NCI-H526 treated with DMSO at 0.1 percent for 48 hours (cell line): ENCODE results near the gene SPACA4.
A peak's percentile ranks its signal among the peaks of the same experiment; 100 is the strongest.

Experiments
- DNase-seq: peaks from one replicate; lab custom pipeline; 2025; lab: John Stamatoyannopoulos, UW

Gene SPACA4

GRCh38 chr19:48634424-48635262 lies 28.1 kb downstream of the SPACA4 start:
- peak; percentile 88 for DNase-seq

DNA sequence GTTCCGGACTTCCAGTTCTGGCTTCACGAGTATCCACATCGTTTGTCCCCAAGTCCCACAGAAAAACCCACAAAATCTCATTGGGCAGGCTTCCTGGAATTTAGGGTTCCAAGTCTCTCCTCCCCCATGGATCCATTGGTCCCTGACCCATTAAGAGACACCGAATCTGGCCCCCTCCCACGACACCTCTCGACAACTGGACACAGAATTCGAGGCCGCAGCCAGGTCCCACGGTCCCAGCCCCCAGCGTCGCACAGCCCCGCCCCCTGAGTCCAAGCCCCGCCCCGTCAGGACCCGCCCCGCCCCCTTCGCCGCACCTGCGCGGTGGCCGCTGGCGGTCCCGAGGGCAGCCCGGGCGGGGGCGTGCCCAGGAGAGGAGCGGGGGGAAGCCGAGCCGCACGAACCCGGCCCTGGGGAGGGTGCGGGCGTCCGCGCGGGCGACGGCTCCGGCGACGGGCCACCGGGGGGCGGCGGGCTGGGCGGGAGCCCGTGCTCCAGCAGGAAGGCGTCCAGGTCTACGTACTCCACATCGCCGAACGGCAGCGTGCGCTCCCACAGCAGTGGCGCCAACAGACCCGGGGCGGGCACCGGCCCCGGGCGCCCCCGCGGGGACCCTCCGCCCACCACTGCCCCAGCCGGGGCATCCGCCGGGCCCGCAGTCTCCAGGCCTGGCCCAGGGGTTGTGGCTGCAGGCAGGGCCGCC lies 28.9 kb downstream of the SPACA4 start:
- peak; percentile 18 for DNase-seq

GRCh38 chr19:48635966-48636858 lies 29.7 kb downstream of the SPACA4 start:
- DNase-seq = no peak

- peak; percentile 47 for DNase-seq
These were observed 30.4 kb downstream of the SPACA4 start, which contains the start of gene DBP for GRCh38 chr19:48636859-48637448. DBP (minus strand) TSS chr19:48637379; CDS start chr19:48636994, 385 bp downstream.

DNA sequence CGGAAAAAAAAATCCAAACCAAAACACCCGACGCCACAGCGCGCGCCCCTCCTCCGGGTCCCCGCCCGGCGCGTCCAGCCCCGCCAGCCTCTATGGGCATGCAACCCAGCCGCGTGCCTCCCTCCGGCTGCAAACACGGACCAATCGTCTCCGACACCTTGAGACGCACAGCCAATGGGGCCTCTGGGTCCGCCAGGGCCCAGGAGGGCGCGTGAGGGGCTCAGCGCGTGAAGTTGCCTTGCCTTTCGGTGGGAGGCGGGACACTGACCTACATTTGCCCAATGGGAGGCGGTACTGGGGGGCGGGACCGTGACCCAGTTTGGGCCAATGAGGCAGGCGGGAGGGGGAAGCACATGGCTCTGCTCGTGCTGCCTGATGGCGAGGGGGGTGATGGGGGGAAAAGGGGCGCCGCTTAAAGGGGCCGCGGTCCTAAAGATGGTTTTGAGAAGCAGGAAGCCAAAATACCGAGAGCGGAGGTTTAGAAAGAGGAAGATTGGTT lies 31.0 kb downstream of the SPACA4 start:
- DNase-seq = peak; percentile 96

GRCh38 chr19:48637948-48638830 lies 31.6 kb downstream of the SPACA4 start:
- DNase-seq = peak; percentile 87

GRCh38 chr19:48638831-48639381 lies 32.4 kb downstream of the SPACA4 start:
- no peak for DNase-seq

GRCh38 chr19:48639483-48640375 lies 33.2 kb downstream of the SPACA4 start:
- no peak for DNase-seq

GRCh38 chr19:48641850-48642249 lies 35.3 kb downstream of the SPACA4 start:
- no peak for DNase-seq

- DNase-seq = no peak
These were observed 36.3 kb downstream of the SPACA4 start for GRCh38 chr19:48642862-48643261.

DNA sequence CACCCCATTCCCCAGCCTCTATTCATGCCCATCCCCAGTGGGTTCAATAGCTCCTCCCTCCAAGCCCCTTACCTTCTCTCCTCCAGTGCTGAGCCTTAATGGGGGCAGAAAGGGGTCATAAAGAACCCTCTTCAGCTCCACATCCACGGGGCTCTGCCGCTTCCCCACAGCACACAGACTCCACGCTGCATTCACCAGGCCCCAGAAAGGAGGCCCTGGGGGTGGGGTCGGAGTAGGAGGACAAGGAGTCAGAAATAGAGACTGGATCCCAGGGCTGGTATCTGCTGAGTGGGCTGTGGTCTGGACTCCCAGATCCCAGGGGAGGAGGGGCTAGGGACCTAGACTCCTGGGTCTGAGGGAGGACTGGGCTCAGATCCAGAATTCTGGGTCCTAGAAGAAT lies 37.8 kb downstream of the SPACA4 start:
- no peak for DNase-seq

DNA sequence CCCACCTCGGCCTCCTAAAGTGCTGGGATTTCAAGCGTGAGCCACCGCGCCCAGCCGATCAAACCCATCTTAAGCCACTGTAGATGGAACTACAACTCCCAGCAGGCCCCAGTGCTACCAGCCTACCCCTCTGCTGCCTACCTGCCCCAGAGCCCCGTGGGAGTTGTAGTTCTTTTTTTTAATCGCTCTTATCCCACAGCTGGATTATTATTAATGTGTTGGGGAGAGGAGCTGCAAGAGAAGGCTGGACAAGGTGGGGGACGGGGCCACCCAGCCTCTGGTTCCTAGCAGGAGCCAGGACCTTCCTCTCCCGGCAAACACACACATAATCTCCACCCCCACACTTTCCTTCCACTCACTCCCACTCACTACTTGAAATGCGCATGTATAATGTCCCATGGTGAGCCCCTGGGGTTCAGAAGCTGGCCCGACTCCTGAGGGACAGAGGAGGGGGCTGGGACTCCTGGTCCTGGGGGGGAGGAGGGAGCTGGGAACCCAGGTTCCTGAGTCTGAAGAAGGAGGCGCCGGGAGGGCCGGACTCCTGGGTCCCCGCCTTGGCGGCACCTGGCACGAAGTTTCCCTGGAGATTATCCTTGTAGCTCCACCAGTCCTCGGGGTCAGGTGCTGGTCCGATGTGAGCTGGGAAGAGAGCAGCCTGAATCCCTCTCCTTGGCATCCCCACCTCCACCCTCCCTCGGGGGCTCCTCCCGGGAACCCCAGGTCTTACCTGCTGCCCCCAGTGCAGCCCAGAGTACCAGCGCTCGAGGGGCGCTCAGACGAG lies 38.5 kb downstream of the SPACA4 start:
- peak; percentile 36 for DNase-seq

DNA sequence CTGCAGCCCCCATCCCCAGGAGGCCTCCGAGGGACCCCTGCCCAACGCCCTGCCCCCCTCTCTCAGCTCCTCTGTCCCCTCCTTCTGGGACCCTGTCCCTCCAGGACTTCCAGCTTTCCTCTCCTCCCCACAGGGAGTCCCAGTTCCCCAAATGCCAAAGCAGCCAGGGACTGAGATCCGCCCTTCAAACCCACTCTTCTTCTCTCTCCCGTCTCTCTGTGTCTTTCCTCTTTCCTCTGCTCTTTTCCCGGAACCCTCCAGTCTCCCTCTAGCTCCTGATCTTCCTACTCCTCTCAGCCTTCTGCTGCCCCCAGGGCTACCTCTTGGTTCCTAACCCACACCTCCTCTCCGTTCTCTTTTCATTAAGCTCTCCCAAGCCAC lies 39.1 kb downstream of the SPACA4 start:
- no peak for DNase-seq

DNA sequence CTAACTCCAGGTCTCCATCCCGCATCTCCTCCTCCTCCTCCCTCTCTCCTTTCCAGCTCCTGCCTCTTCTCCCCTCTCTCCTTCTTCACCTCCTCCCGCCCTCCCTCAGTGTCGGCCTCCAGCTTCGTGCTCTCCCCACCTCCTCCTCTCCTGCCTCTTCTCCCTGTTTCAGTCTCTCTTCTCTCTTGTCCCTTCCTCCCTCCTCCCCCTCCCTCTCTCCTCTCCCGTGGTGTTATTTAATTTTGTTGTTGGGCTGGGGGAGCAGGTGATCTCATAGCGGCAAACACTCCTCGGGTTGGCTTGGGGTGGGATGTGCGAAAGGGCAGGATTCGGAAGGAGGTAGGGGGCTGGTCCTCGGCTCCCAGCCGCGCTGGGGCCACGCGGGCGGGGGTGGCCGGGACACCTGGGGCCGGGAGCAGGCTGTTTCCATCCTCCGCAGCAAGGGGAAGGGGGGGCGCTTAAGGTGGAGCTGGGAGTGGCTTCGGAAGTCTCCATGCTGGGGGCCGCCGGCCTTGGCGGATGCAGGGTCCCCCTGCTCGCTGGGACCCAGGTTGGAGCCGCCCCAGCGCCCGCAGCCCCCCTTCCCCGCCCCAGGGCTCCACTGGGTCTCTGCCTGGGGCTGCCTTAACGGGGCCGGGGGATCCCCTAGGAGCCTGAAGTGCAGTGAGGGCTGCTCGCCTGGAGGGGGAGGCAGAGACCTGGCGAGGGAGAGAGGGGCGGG lies 39.6 kb downstream of the SPACA4 start, which contains the start of gene CA11:
CA11 (minus strand) TSS at position 187 of the 721 bp plus-strand sequence. CDS start 555 bp downstream, outside the sequence.
- DNase-seq = peak; percentile 71

DNA sequence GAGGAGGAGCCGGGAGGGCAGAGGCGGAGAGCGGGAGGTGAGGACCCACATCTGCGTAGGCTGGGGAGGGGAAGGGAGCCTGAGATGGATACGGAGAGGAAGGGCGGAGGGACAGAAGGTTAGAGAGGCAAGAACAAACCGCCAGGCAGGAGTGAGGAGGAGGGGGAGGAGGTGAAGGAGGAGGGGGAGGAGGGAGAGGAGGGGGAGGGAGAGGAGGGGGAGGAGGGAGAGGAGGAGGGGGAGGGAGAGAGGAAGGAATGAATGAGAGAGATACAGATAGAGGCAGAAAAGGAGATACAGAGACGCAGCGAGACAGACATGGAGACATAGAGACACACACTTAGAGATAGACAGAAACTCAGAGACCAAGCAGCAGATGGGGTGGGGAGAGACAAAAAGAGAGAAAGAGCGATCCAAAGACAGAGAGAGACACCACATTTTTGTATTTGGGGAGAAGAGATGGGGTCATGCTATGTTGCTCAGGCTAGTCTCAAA lies 40.2 kb downstream of the SPACA4 start:
- DNase-seq = no peak

- no peak for DNase-seq
These were observed 41.6 kb downstream of the SPACA4 start for GRCh38 chr19:48648134-48648533.

DNA sequence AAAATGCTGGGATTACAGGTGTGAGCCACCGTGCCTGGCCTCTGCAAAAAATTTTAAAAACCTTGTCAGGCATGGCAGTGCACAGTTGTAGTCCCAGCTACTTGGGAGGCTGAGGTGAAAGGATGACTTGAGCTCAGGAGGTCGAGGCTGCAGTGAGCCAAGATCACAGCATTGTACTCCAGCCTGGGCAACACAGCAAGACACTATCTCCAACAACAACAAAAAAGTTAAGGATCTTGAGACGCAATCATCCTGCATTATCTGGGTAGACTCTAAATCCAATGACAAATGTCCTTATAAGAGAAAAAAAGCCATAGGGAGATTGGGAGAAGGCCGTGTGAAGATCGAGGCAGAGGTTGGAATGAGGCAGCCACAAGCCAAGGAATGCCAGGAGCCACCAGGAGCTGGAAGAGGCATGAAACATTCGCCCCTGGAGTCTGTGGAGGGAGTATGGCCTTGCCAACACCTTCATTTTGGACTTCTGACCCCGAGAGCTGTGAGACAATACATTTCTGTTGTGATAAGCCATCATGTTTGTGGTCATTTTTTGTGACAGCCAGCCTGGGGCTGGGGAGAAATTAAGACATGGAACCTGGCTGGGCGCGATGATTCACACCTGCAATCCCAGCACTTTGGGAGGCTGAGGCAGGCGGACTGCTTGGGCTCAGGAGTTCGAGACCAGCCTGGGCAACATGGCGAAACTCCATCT lies 44.6 kb downstream of the SPACA4 start:
- no peak for DNase-seq
